ENCODE measurements around the gene DIP2C. TPM values are rescaled to one million over a fixed set of nuclear protein-coding genes. Genes with fewer than 3 reads are reported as not detected.
"Not testable (repeated sequence)": the region's sequence is repeated elsewhere in the genome, so short reads cannot be mapped to it uniquely, and the experiment has no call there.

DIP2C gene
- total RNA-seq, 1 donor from 2014 or later = 11.4 TPM

GRCh38 chr10:429696-430095 is 259.8 kb downstream of the DIP2C start:
- TF ChIP-seq CTCF (conservative IDR thresholded peaks at IDR 0.05; ENCODE audit: low read depth, low read length) = no peak
- no peak overlapping the region for H3K4me3 ChIP-seq (ENCODE audit: low read depth, low read length)
- DNase-seq (ENCODE audit: low read depth) = no peak

GRCh38 chr10:427761-428519 is 261.5 kb downstream of the DIP2C start:
- TF ChIP-seq CTCF (conservative IDR thresholded peaks at IDR 0.05; ENCODE audit: low read depth, low read length) = no peak
- no peak for DNase-seq (ENCODE audit: low read depth)
- H3K4me3 ChIP-seq (ENCODE audit: low read depth, low read length) = no peak overlapping the region

- not testable (repeated sequence) for H3K4me3 ChIP-seq (ENCODE audit: low read depth, low read length)
- peak; percentile 9 for DNase-seq (ENCODE audit: low read depth)
Observed at GRCh38 chr10:425365-425764, 264.1 kb downstream of the DIP2C start.

DNA sequence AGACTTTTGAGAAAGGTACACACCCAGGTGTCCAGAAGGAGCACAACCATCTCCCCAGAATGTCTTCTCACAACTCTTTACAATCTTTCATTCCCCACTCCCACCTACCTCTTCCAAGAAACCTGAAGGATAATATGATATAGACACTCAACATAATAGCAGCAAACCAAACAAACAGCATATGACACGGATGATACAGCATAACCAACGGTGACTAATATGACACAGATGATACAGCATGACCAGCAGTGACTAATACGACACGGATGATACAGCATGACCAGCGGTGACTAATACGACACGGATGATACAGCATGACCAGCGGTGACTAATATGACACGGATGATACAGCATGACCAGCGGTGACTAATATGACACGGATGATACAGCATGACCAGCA is 264.7 kb downstream of the DIP2C start:
- not testable (repeated sequence) for DNase-seq (ENCODE audit: low read depth); H3K4me3 ChIP-seq (ENCODE audit: low read depth, low read length)

DNA sequence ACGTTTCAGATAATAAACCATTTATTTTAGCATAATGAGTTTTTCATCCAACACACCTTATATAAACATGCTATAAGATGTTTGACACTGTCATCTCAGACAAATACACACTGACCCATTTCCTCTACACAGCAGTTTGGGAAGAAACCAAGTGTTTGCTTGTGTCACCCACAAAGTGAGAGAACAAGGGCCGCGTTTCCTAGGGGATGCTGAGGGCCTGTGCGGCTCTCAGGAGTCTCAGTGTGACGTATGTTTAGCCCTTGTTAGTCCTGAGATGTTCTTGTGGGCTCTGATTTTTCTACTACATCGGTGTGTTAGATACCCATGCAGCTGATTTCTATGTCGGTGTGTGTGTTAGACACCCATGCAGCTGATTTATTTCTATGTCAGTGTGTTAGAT is 266.3 kb downstream of the DIP2C start:
- H3K4me3 ChIP-seq (ENCODE audit: low read depth, low read length) = no peak overlapping the region
- no peak for DNase-seq (ENCODE audit: low read depth)
- TF ChIP-seq CTCF (conservative IDR thresholded peaks at IDR 0.05; ENCODE audit: low read depth, low read length) = no peak

DNA sequence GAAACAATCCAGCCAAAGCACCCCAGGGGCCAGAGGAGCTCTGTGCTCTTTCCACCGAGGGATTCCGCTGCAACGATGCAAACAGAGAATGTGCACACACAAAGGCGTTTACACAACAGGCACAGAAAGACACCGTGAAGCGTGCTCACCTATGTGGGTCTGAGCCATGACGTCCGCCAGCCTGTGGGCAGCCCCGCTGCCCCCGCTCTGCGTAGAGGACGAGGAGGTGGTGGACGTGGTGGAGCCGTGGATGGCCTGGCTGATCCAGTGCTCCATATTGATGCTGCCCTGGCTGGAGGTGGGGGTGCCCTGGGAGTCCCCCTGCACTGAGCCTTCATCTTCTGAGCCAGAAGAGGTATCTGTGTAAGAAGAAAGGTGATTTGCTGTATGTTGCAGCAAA is 266.8 kb downstream of the DIP2C start:
- no peak for DNase-seq (ENCODE audit: low read depth)

DNA sequence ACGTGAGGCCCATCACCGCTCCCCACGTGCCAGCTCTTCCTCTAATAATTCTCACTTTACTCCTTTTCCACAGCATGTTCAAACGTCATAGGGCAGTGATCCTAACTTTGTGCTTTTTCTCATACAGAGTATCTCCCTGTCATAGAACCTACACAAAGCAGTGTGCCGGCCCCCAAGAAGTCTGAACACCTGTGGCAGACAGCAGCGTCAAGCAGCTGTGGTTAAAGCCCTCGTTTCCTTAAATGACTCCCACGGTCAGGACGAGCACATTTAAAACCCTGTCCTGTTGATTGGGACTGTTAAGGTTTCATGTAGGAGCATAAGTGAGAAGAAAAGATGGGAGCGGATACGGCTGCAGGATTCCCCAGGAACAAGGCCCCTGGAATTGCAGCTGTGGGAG is 267.2 kb downstream of the DIP2C start:
- TF ChIP-seq CTCF (conservative IDR thresholded peaks at IDR 0.05; ENCODE audit: low read depth, low read length) = no peak
- no peak overlapping the region for H3K4me3 ChIP-seq (ENCODE audit: low read depth, low read length)

More for the DNA sequence above, 266.8 kb downstream of the DIP2C start:
- TF ChIP-seq CTCF (conservative IDR thresholded peaks at IDR 0.05; ENCODE audit: low read depth, low read length) = no peak
- no peak overlapping the region for H3K4me3 ChIP-seq (ENCODE audit: low read depth, low read length)

DNA sequence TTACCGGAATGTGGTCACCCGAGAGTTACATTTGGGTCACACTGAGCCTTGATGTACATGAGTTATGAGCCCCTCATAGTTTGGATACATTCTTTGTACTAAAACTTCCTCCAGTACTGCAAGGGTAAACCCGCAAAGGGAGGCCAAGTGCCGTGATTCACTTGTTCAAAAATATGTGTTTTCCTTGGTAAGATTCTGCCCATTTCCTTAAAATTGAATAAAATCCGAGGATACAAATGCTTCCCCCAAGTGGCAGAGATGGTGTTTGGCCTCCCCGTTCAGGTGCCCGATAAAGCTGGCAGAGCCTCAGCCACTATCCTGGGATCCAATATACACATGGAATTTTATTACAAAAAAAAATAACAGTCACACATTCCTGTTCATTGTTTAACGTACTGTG is 268.3 kb downstream of the DIP2C start:
- no peak for TF ChIP-seq CTCF (conservative IDR thresholded peaks at IDR 0.05; ENCODE audit: low read depth, low read length)
- H3K4me3 ChIP-seq (ENCODE audit: low read depth, low read length) = no peak overlapping the region
- DNase-seq (ENCODE audit: low read depth) = no peak

More for the DNA sequence above, 267.2 kb downstream of the DIP2C start:
- DNase-seq (ENCODE audit: low read depth) = no peak
